Activated CD8-positive, alpha-beta memory T cell treated with anti-CD3 and anti-CD28 coated beads for 36 hours (primary cell): ENCODE results near the gene SLC10A1. TPM values are rescaled to one million over a fixed set of nuclear protein-coding genes. Genes with fewer than 3 reads are reported as not detected.
"Not testable (repeated sequence)": the region's sequence is repeated elsewhere in the genome, so short reads cannot be mapped to it uniquely, and the experiment has no call there.

Experiments used
- CTCF ChIA-PET: fragments of 350-600 bp; sonication (Branson Sonifier 250); formaldehyde crosslinking; loops from one replicate; lab custom pipeline; 2021; ENCODE audit warnings: antibody characterized with exemption; lab: Charles Lee
- POLR2A ChIA-PET: fragments of 350-600 bp; sonication (Branson Sonifier 250); formaldehyde crosslinking; loops from one replicate; lab custom pipeline; 2021; ENCODE audit warnings: antibody characterized with exemption; lab: Charles Lee
- total RNA-seq, 2 experiments: library from RNA; stranded (reverse); gene quantifications; one replicate each; pipeline ENCODE4 v1.2.3, GENCODE V29; 2021

Gene SLC10A1
- total RNA-seq, 2 experiments from 2014 or later = not detected

GRCh38 chr14:69741055-69741454, 56.0 kb downstream of the SLC10A1 start:
- POLR2A ChIA-PET = no interaction called here
- CTCF ChIA-PET = no interaction called here

- CTCF ChIA-PET, POLR2A ChIA-PET: not testable (repeated sequence)
Measured at GRCh38 chr14:69736405-69736804, 60.6 kb downstream of the SLC10A1 start.

- POLR2A ChIA-PET = not testable (repeated sequence)
- CTCF ChIA-PET = interaction anchor here (0.7 to 1.4 kb wide), 2 partner anchors 148 to 296 kb away, joined by 4 to 5 read pairs; no protein-coding TSS in a partner anchor
Measured at GRCh38 chr14:69731919-69732598, 65.0 kb downstream of the SLC10A1 start.

GRCh38 chr14:69727860-69728259, 69.2 kb downstream of the SLC10A1 start:
- CTCF ChIA-PET = interaction anchor here (0.8 to 3.1 kb wide), 13 partner anchors 10 to 152 kb away, joined by 3 to 28 read pairs (median 7); partner anchors contain the start of gene SUSD6
- POLR2A ChIA-PET = no interaction called here

- ChIA-PET CTCF (interaction anchor here (0.6 to 3.1 kb wide), 28 partner anchors 9 to 843 kb away, joined by 3 to 28 read pairs (median 4); partner anchors contain the start of genes SRSF5 and SUSD6), POLR2A (interaction anchor here (0.6 to 0.8 kb wide), 3 partner anchors 116 to 142 kb away, joined by 3 to 7 read pairs (median 4); no protein-coding TSS in a partner anchor)
Measured at GRCh38 chr14:69726761-69727511, 70.1 kb downstream of the SLC10A1 start.

Other genes with a start within 250 kb of the SLC10A1 start
- gene CCDC177, start 222.4 kb downstream of the SLC10A1 start, total RNA-seq = under 1 TPM in 1 of 2 experiments, not detected in 1; 0.04 TPM
- 10 to 100 TPM; 53.3 to 56.9 TPM for gene SUSD6, start 185.6 kb downstream of the SLC10A1 start, total RNA-seq
- gene SRSF5, start 30.1 kb downstream of the SLC10A1 start, total RNA-seq = 100 to 1,000 TPM; 255 to 262 TPM
- not detected for gene SMOC1, start 82.2 kb upstream of the SLC10A1 start, total RNA-seq